Measurements from ENCODE around the gene ZNF200. TPM values are rescaled to one million over a fixed set of nuclear protein-coding genes. Genes with fewer than 3 reads are reported as not detected.

Gene ZNF200
- total and polyA plus RNA-seq, 2 of the 13 experiments (the other 11 are each of a cell fraction or from before 2014, with no cell fraction given) = 3.5 to 16.5 TPM

DNA sequence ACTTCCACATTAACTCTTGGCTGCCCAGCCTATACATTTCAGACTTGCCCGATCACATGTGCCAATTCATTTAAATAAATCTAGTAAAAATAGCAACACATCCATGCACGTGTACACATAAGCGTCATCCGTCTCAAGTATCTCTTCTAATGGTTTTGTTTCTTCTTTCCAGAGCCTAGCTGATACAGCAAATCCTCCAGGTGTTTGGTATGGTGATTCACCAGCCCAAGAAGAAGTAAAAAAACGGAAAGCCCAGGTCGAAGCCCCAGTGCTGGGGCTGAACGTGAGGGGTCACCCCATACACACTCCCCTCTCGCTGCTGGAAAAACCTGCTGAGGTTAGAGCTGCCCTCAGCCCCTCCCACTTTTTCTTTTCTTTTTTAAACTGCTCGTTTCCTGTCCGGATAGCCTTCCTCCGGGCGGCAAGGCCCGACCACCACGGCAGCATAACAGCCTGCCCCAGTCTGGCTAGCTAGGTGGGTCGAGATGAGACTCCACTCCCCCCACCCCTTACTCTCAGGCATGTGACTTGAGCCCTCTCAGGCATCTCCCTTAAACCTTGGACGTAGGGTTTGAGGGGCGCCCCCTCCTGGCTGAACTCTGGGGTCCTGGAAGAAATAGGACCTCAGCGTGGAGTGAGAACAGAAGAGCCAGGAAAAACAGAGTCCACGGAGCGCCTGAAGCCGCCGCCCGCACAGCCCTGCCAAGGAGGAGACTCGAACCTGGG, 60.9 kb downstream of the ZNF200 start (continued):
- TF ChIP-seq, protein P1, sequence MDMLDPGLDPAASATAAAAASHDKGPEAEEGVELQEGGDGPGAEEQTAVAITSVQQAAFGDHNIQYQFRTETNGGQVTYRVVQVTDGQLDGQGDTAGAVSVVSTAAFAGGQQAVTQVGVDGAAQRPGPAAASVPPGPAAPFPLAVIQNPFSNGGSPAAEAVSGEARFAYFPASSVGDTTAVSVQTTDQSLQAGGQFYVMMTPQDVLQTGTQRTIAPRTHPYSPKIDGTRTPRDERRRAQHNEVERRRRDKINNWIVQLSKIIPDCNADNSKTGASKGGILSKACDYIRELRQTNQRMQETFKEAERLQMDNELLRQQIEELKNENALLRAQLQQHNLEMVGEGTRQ (IDR thresholded peaks at IDR 0.05; ENCODE audit: low read depth, low read length) = no peak
- TF ChIP-seq, protein P1 (CRISPR knock-in tag; IDR thresholded peaks at IDR 0.05; ENCODE audit: borderline replicate concordance) = 0 out of 2 replicates have a peak, but pooled peaks have one; percentile 28
- TF ChIP-seq, protein P2, sequence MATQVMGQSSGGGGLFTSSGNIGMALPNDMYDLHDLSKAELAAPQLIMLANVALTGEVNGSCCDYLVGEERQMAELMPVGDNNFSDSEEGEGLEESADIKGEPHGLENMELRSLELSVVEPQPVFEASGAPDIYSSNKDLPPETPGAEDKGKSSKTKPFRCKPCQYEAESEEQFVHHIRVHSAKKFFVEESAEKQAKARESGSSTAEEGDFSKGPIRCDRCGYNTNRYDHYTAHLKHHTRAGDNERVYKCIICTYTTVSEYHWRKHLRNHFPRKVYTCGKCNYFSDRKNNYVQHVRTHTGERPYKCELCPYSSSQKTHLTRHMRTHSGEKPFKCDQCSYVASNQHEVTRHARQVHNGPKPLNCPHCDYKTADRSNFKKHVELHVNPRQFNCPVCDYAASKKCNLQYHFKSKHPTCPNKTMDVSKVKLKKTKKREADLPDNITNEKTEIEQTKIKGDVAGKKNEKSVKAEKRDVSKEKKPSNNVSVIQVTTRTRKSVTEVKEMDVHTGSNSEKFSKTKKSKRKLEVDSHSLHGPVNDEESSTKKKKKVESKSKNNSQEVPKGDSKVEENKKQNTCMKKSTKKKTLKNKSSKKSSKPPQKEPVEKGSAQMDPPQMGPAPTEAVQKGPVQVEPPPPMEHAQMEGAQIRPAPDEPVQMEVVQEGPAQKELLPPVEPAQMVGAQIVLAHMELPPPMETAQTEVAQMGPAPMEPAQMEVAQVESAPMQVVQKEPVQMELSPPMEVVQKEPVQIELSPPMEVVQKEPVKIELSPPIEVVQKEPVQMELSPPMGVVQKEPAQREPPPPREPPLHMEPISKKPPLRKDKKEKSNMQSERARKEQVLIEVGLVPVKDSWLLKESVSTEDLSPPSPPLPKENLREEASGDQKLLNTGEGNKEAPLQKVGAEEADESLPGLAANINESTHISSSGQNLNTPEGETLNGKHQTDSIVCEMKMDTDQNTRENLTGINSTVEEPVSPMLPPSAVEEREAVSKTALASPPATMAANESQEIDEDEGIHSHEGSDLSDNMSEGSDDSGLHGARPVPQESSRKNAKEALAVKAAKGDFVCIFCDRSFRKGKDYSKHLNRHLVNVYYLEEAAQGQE (IDR thresholded peaks at IDR 0.05; ENCODE audit: borderline replicate concordance in 1 of 2, low read depth in 1 of 2, low read length in 2 of 2) = no peak
- TF ChIP-seq ETV5 (CRISPR knock-in tag; IDR thresholded peaks at IDR 0.05; ENCODE audit: borderline replicate concordance) = no peak
- TF ChIP-seq ZNF460 (CRISPR knock-in tag; IDR thresholded peaks at IDR 0.05; ENCODE audit: borderline replicate concordance) = no peak
- TF ChIP-seq SP5 (CRISPR knock-in tag; IDR thresholded peaks at IDR 0.05; ENCODE audit: borderline replicate concordance, low read depth) = 0 out of 2 replicates have a peak, but pooled peaks have one; percentile 18
- TF ChIP-seq GPN1 (CRISPR knock-in tag; IDR thresholded peaks at IDR 0.05; ENCODE audit: borderline replicate concordance) = no peak
- TF ChIP-seq, protein P3, sequence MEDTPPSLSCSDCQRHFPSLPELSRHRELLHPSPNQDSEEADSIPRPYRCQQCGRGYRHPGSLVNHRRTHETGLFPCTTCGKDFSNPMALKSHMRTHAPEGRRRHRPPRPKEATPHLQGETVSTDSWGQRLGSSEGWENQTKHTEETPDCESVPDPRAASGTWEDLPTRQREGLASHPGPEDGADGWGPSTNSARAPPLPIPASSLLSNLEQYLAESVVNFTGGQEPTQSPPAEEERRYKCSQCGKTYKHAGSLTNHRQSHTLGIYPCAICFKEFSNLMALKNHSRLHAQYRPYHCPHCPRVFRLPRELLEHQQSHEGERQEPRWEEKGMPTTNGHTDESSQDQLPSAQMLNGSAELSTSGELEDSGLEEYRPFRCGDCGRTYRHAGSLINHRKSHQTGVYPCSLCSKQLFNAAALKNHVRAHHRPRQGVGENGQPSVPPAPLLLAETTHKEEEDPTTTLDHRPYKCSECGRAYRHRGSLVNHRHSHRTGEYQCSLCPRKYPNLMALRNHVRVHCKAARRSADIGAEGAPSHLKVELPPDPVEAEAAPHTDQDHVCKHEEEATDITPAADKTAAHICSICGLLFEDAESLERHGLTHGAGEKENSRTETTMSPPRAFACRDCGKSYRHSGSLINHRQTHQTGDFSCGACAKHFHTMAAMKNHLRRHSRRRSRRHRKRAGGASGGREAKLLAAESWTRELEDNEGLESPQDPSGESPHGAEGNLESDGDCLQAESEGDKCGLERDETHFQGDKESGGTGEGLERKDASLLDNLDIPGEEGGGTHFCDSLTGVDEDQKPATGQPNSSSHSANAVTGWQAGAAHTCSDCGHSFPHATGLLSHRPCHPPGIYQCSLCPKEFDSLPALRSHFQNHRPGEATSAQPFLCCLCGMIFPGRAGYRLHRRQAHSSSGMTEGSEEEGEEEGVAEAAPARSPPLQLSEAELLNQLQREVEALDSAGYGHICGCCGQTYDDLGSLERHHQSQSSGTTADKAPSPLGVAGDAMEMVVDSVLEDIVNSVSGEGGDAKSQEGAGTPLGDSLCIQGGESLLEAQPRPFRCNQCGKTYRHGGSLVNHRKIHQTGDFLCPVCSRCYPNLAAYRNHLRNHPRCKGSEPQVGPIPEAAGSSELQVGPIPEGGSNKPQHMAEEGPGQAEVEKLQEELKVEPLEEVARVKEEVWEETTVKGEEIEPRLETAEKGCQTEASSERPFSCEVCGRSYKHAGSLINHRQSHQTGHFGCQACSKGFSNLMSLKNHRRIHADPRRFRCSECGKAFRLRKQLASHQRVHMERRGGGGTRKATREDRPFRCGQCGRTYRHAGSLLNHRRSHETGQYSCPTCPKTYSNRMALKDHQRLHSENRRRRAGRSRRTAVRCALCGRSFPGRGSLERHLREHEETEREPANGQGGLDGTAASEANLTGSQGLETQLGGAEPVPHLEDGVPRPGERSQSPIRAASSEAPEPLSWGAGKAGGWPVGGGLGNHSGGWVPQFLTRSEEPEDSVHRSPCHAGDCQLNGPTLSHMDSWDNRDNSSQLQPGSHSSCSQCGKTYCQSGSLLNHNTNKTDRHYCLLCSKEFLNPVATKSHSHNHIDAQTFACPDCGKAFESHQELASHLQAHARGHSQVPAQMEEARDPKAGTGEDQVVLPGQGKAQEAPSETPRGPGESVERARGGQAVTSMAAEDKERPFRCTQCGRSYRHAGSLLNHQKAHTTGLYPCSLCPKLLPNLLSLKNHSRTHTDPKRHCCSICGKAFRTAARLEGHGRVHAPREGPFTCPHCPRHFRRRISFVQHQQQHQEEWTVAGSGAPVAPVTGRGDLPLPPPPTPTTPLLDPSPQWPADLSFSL (CRISPR knock-in tag; IDR thresholded peaks at IDR 0.05) = no peak
- no peak for TF ChIP-seq SOX5 (CRISPR knock-in tag; IDR thresholded peaks at IDR 0.05; ENCODE audit: borderline replicate concordance)
- no peak for TF ChIP-seq NR3C1 (CRISPR knock-in tag; IDR thresholded peaks at IDR 0.05)
- peak; percentile 27; the same call in 1 of the 2 replicates for TF ChIP-seq KDM2A (CRISPR knock-in tag; IDR thresholded peaks at IDR 0.05; ENCODE audit: borderline replicate concordance, low read depth)
- 0 out of 2 replicates have a peak, but pooled peaks have one; percentile 50 for TF ChIP-seq PHF21A (CRISPR knock-in tag; IDR thresholded peaks at IDR 0.05)
- TF ChIP-seq HDAC6 (IDR thresholded peaks at IDR 0.05; ENCODE audit: low read depth, low read length) = no peak

Data from HepG2 (cell line).